HG03378 (cell line): ENCODE data around the gene SLC5A5.

Experiments used
- ATAC-seq: cut with Tn5 transposase; IDR thresholded peaks from one replicate; pipeline ENCODE4 v1.9.1; 2021; ENCODE audit warnings: mild to moderate bottlenecking, moderate library complexity; ENCODE audit not compliant: unreplicated experiment

The SLC5A5 gene

GRCh38 chr19:17871878-17872250 lies at the start of gene SLC5A5:
SLC5A5 (plus strand) TSS chr19:17871945; CDS start chr19:17872320, 375 bp downstream.
- ATAC-seq, result no peak

GRCh38 chr19:17824339-17824738 lies 47.4 kb upstream of the SLC5A5 start:
- no peak for ATAC-seq

- ATAC-seq, result no peak
Measured at GRCh38 chr19:17826508-17827056, 45.2 kb upstream of the SLC5A5 start.

- no peak for ATAC-seq
Measured at GRCh38 chr19:17829855-17830566, 41.7 kb upstream of the SLC5A5 start.

GRCh38 chr19:17830567-17831418 lies 41.0 kb upstream of the SLC5A5 start:
- no peak for ATAC-seq

- no peak for ATAC-seq
Measured at GRCh38 chr19:17831419-17831888, 40.3 kb upstream of the SLC5A5 start.

- no peak for ATAC-seq
Measured at GRCh38 chr19:17832443-17833208, 39.1 kb upstream of the SLC5A5 start.

- ATAC-seq, result no peak
Measured at GRCh38 chr19:17834350-17835181, 37.2 kb upstream of the SLC5A5 start.

- ATAC-seq, result no peak
Measured at GRCh38 chr19:17835182-17836006, 36.4 kb upstream of the SLC5A5 start.

- no peak for ATAC-seq
Measured at GRCh38 chr19:17836530-17836929, 35.2 kb upstream of the SLC5A5 start.

- no peak for ATAC-seq
Measured at GRCh38 chr19:17837972-17838371, 33.8 kb upstream of the SLC5A5 start.

GRCh38 chr19:17840019-17840418 lies 31.7 kb upstream of the SLC5A5 start:
- ATAC-seq, result no peak

GRCh38 chr19:17841371-17841809 lies 30.4 kb upstream of the SLC5A5 start:
- no peak for ATAC-seq

GRCh38 chr19:17841810-17842662 lies 29.7 kb upstream of the SLC5A5 start:
- ATAC-seq, result no peak

GRCh38 chr19:17842663-17843291 lies 29.0 kb upstream of the SLC5A5 start:
- ATAC-seq, result no peak

GRCh38 chr19:17843292-17843827 lies 28.4 kb upstream of the SLC5A5 start:
- no peak for ATAC-seq

- no peak for ATAC-seq
Measured at GRCh38 chr19:17843908-17844490, 27.7 kb upstream of the SLC5A5 start.
